HCT116 (cell line): ENCODE results near the gene RFX8. TPM values are rescaled to one million over a fixed set of nuclear protein-coding genes. Genes with fewer than 3 reads are reported as not detected.
"Not testable (repeated sequence)": the region's sequence is repeated elsewhere in the genome, so short reads cannot be mapped to it uniquely, and the experiment has no call there.

ENCODE experiments used
- ATAC-seq: fragments of 200-7000 bp; cut with Tn5 transposase; 2 replicates; pipeline ENCODE4 v1.9.1; 2020; ENCODE audit warnings: mild to moderate bottlenecking, moderate library complexity
- BruUV-seq: library from RNA; stranded (reverse); fragments of 400-500 nt; replicated peaks from 2 replicates; lab custom pipeline; 2021; lab: Mats Ljungman, UMichigan
- CTCF ChIA-PET: fragments of 300-600 bp; sonication (Branson Sonifier 250); formaldehyde crosslinking; loops from one replicate; lab custom pipeline; 2021; ENCODE audit warnings: antibody characterized with exemption; lab: Charles Lee
- POLR2A ChIA-PET: fragments of 300-600, 350-600 bp; sonication (Branson Sonifier 250); formaldehyde crosslinking; loops from one replicate; lab custom pipeline; 2021; ENCODE audit warnings: antibody characterized with exemption; lab: Charles Lee
- RAD21 ChIA-PET, 2 experiments: fragments of 300-600 bp; sonication (Branson Sonifier 250); formaldehyde crosslinking; loops; one replicate each; lab custom pipeline; 2023; ENCODE audit warnings: low total read pairs in 2 of 2; ENCODE audit not compliant: uncharacterized antibody in 2 of 2, unreplicated experiment in 2 of 2, low non-redundant PET in 1 of 2; lab: Charles Lee
- DNase-seq: peaks from one replicate; pipeline ENCODE4 v3.0.0-alpha.2; 2010; ENCODE audit warnings: low read depth, low spot score
- H2AFZ ChIP-seq: fragments of 200-600 bp; shearing (Covaris generic), sonication (generic); 2 replicates; pipeline ENCODE4 v1.6.1; 2017; ENCODE audit warnings: low read depth, mixed run types, mixed read lengths, antibody characterized with exemption, low read length; ENCODE audit not compliant: poor library complexity, severe bottlenecking
- H3K27ac ChIP-seq: 2 replicates; pipeline ENCODE4 v1.5.1; 2012; ENCODE audit warnings: low read depth, low read length
- H3K27me3 ChIP-seq: fragments of 200-600 bp; sonication (generic); 2 replicates; pipeline ENCODE4 v1.6.1; 2016; ENCODE audit warnings: mixed run types, low read length, mixed read lengths; ENCODE audit not compliant: insufficient read depth
- H3K36me3 ChIP-seq, 2 experiments: fragments of 200-500 bp in 1 of 2; fragments of 200-600 bp in 1 of 2; sonication (Bioruptor generic) in 1 of 2; sonication (generic) in 1 of 2; 2 replicates each; pipeline versions ENCODE4 v1.5.1 to v1.6.1; 2014 to 2016; ENCODE audit warnings: low read length in 2 of 2, inconsistent platforms in 1 of 2, mixed read lengths in 1 of 2, mixed run types in 1 of 2; ENCODE audit not compliant: insufficient read depth in 2 of 2, control insufficient read depth in 1 of 2
- H3K4me1 ChIP-seq, 2 experiments: fragments of 200-600 bp in 1 of 2; sonication (generic) in 1 of 2; 2 replicates each; pipeline versions ENCODE4 v1.5.1 to v1.6.1; 2012 to 2017; ENCODE audit warnings: low read length in 2 of 2, inconsistent platforms in 1 of 2, mild to moderate bottlenecking in 1 of 2, mixed read lengths in 1 of 2, mixed run types in 1 of 2, moderate library complexity in 1 of 2; ENCODE audit not compliant: insufficient read depth in 2 of 2, control insufficient read depth in 1 of 2
- H3K4me2 ChIP-seq: fragments of 200-600 bp; sonication (generic); 2 replicates; pipeline ENCODE4 v1.6.1; 2017; ENCODE audit warnings: mixed run types, low read length, mixed read lengths
- H3K4me3 ChIP-seq, 2 experiments: fragments of 200-600 bp in 1 of 2; sonication (generic) in 1 of 2; replicated peaks in 1 of 2; 2 replicates each; pipeline ENCODE4 v1.5.1; 2011 to 2016; ENCODE audit warnings: low read length in 2 of 2, control low read depth in 1 of 2, low read depth in 1 of 2, mild to moderate bottlenecking in 1 of 2, mixed read lengths in 1 of 2, mixed run types in 1 of 2
- H3K79me2 ChIP-seq: fragments of 200-600 bp; sonication (generic); 2 replicates; pipeline ENCODE4 v1.6.1; 2017; ENCODE audit warnings: mild to moderate bottlenecking, mixed run types, low read length, moderate library complexity, mixed read lengths; ENCODE audit not compliant: insufficient read depth
- H3K9ac ChIP-seq: fragments of 200-600 bp; sonication (generic); 2 replicates; pipeline ENCODE4 v1.6.1; 2016; ENCODE audit warnings: low read length, mixed read lengths
- H3K9me2 ChIP-seq: fragments of 200-600 bp; sonication (generic), shearing (Covaris generic); 2 replicates; pipeline ENCODE4 v1.6.1; 2017; ENCODE audit warnings: mixed run types, mild to moderate bottlenecking, moderate library complexity; ENCODE audit not compliant: insufficient read depth
- H3K9me3 ChIP-seq, 2 experiments: fragments of 200-500 bp in 1 of 2; fragments of 200-600 bp in 1 of 2; sonication (Bioruptor generic) in 1 of 2; sonication (generic) in 1 of 2; 2 replicates each; pipeline ENCODE4 v1.6.1; 2014 to 2017; ENCODE audit warnings: low read length in 2 of 2, mixed read lengths in 2 of 2, inconsistent platforms in 1 of 2, low read depth in 1 of 2, mild to moderate bottlenecking in 1 of 2, mixed run types in 1 of 2, moderate library complexity in 1 of 2; ENCODE audit not compliant: control insufficient read depth in 1 of 2, insufficient read depth in 1 of 2
- H4K20me1 ChIP-seq: fragments of 200-600 bp; sonication (generic), shearing (Covaris generic); 2 replicates; pipeline ENCODE4 v1.6.1; 2017; ENCODE audit warnings: mixed run types, mild to moderate bottlenecking, moderate library complexity; ENCODE audit not compliant: insufficient read depth
- EZH2 ChIP-seq: fragments of 200-600 bp; sonication (generic); IDR thresholded peaks from 2 replicates; pipeline ENCODE4 v1.6.1; 2017; ENCODE audit warnings: antibody characterized with exemption, mixed run types
- SIN3A ChIP-seq: IDR thresholded peaks from 2 replicates; pipeline ENCODE4 v1.6.1; 2012; ENCODE audit warnings: low read depth
- intact Hi-C: fragments of 100-400 bp; cut with micrococcal nuclease; formaldehyde crosslinking; loops from 2 replicates; pipeline ENCODE4 v1.10.0; 2022
- total RNA-seq: library from RNA; stranded (reverse); gene quantifications from one replicate; pipeline ENCODE4 v1.2.1, GENCODE V29; 2021; ENCODE audit not compliant: unreplicated experiment
- TF ChIP-seq, protein P1 (sequence below): IDR thresholded peaks from 2 replicates; pipeline ENCODE4 v1.6.1; 2011; ENCODE audit warnings: mild to moderate bottlenecking, low read length, moderate library complexity; ENCODE audit not compliant: insufficient replicate concordance; ENCODE audit errors: extremely low read depth

Gene RFX8
- total RNA-seq, 1 experiment from 2014 or later, result not detected

DNA sequence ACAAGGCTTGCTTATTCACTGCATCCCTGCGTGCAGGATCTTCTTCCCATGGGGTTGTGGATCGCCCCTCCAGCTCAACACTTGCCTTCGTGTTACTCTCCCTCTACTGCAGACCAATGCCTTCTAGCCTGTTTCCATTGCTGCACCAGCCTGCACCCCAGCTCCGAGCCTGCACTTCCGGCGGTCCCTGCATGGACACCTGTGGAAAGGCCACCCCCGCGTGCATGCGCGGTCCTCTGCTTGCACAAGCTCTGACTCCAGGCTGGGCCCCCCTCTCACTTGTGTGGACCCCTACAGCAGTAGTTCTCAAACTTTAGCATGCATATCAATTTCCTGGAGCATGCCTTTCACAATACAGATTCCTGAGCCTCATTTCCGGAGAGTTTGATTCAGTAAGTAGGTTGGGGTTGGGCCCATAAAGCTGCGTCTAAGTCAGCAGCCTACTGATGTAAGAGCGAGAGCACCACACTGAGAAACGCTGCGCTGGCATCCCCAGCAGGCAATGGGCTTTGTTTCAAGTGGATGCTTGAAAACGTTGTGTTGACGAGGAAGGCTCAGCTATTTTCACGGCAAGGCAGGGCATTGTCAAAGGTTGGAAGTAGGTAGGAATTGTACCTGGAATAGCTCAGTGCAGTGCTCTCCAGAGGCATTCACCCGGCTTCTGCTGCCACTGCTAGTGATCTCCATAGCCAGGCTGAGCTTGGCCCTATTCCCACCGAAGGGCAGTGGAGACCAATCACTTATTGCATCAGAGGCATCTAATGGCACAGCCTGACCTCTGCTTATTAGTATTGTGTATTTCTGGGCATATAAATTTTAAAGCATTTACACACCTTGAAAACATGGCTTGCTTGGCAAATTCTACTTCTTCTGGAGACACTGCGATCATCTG, 120.2 kb downstream of the RFX8 start (continued):
- TF ChIP-seq, protein P1, sequence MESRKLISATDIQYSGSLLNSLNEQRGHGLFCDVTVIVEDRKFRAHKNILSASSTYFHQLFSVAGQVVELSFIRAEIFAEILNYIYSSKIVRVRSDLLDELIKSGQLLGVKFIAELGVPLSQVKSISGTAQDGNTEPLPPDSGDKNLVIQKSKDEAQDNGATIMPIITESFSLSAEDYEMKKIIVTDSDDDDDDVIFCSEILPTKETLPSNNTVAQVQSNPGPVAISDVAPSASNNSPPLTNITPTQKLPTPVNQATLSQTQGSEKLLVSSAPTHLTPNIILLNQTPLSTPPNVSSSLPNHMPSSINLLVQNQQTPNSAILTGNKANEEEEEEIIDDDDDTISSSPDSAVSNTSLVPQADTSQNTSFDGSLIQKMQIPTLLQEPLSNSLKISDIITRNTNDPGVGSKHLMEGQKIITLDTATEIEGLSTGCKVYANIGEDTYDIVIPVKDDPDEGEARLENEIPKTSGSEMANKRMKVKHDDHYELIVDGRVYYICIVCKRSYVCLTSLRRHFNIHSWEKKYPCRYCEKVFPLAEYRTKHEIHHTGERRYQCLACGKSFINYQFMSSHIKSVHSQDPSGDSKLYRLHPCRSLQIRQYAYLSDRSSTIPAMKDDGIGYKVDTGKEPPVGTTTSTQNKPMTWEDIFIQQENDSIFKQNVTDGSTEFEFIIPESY, result no peak
- no peak for TF ChIP-seq SIN3A
- no peak for TF ChIP-seq EZH2
- TF ChIP-seq, all 23 proteins: peak for 0

DNA sequence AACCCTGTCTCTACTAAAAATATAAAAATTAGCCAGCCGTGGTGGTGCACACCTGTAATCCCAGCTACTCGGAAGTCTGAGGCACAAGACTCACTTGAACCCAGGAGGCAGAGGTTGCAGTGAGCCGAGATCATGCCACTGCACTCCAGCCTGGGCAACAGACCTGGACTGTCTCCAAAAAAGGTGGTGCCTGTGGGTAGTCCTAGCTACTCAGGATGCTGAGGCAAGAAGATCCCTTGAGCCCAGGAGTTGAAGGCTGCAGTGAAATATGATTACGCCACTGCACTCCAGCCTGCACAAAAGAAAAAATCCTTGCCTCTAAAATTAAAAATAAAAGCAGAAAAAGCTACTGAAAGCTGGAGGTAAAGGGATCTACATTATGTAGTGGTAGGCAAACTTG, 122.3 kb downstream of the RFX8 start:
- H3K4me1 ChIP-seq, result peaks cover 12 to 23% of the 10 kb centered on the region in 2 experiments
- intact Hi-C loops, H3K9me2 ChIP-seq, H3K27ac ChIP-seq, ATAC-seq, RAD21 ChIA-PET, H3K9me3 ChIP-seq, H3K9ac ChIP-seq, BruUV-seq, H3K79me2 ChIP-seq, H2AFZ ChIP-seq, H3K4me2 ChIP-seq, H3K36me3 ChIP-seq, H3K27me3 ChIP-seq, H4K20me1 ChIP-seq, DNase-seq, POLR2A ChIA-PET, H3K4me3 ChIP-seq: not testable (repeated sequence)
- CTCF ChIA-PET, result interaction anchor here (2.4 kb wide), 1 partner anchor 10 kb away, joined by 12 read pairs; no protein-coding TSS in a partner anchor
